NCI-H128 (cell line): ENCODE data around the gene CACNG4.
A peak's percentile ranks its signal among the peaks of the same experiment; 100 is the strongest.

Source experiments
- DNase-seq: peaks from one replicate; lab custom pipeline; 2025; ENCODE audit not compliant: unreplicated experiment; lab: John Stamatoyannopoulos, UW

The CACNG4 gene

GRCh38 chr17:67055811-67056745, 91.6 kb downstream of the CACNG4 start:
- no peak for DNase-seq

GRCh38 chr17:67056746-67057490, 92.4 kb downstream of the CACNG4 start:
- DNase-seq: no peak

GRCh38 chr17:67058036-67058435, 93.5 kb downstream of the CACNG4 start:
- no peak for DNase-seq

DNA sequence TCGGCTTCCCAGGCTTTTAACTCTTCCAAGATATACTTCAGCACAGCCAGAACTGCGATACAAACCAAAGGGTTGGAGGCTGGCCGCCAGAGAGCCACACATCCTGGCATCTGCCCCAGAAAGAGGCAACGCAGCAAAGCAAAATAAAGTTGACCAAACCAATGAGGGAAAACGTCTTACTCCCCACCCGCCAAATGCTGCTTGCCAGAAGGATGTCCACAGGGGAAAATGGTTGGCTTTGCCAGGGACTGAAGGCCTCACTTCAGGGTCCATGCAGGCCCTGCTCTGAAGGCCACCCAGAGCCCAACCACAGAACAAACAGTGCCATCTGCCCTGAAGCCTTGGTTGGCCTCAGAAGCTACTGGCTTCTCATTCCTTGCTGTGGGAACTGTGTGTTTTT, 94.9 kb downstream of the CACNG4 start:
- no peak for DNase-seq

DNA sequence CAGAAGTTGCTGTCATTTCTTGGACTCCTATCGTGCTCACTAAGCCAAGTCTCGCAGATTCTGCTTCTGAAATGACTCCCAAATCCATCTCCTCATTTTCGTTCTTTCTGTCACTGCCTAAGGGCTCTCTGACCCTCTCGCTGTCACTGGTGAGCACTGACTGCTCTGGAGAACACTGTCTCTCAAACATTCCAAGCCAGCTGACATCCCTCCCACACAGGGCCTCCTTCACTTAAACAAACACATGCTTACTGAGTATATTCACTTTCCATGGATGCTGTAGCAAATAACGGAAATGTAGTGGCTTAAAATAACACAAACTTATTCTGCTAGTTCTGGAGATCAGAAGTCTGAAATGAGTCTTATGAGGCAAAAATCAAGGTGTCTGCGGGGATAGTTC, 98.6 kb downstream of the CACNG4 start:
- no peak for DNase-seq

DNA sequence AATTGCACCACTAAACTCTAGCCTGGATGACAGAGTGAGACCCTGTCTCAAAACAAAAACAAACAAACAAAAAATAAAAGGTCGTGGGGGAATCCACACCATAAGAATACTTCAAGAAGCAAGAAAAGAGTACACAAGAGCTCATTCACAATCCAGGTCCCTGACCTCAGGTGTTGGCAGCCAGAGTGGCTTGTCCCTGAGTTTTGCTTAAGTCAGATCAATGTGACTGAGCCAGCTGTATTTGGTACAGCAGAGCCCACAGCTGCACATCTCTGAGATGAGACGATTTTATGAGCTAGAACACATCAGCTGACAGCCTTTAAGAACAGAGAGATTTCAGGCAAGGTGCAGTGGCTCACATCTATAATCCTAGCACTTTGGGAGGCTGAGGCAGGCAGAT, 102.2 kb downstream of the CACNG4 start:
- DNase-seq: no peak

DNA sequence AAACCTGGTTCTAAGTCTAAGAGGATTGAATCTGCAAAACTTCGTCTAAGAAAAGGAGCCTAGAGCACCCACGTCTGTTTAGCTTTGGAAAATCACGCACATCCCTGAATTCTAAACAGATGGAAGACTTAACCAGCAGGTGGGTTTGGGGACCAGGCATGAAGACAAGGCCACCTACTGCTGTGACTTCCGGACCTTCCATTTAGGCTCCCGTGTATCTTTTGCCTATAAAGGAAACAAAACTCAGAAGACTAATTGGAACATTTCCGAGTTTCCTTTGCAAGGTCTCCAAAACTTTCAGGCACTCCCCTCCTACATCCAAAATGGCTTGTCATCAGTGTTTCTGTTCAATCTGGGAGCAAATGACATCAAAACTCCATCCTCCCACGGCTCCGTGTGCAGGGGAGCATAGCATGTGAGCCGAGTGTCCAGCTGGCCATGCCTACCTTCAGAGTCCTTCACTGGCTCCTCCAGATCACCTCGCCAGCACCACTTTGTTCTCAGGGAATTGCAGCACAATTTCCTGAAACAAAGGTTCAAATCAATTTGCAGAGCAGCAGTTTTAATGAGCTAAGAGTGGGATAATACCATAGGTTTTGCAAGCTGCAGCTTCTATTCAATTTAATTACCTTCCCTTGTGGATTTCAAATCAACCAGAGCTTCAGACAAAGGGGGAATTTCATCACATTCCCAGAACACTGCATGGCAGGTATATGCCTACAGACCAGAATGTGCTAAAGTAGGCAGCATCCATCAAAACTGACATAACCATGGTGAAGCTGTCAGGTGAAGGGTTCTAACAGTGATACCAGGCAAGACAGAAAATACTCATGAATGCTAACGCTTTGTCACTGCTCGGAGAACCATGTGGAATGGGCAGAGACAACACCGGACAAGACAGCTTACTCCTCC, 103.3 kb downstream of the CACNG4 start:
- no peak for DNase-seq

DNA sequence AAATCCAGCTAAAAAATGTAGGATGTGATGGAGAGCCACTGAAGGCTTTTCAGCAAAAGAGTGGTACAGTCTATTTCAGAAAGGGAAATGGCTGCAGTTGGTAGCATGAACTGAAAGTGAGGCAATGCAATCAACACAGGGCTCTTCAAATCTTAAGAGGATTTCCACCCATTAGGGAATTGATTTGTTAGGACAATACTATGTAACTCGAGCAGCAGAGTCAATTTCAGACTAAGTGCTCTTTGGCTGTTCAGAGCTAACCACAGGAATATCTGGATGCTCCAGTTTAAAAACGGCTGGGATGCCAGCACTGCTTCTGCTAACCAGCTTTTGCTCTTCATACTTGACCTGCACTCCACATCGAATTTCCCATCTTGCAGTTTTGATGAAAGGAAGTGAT, 104.5 kb downstream of the CACNG4 start:
- peak; percentile 68 for DNase-seq

DNA sequence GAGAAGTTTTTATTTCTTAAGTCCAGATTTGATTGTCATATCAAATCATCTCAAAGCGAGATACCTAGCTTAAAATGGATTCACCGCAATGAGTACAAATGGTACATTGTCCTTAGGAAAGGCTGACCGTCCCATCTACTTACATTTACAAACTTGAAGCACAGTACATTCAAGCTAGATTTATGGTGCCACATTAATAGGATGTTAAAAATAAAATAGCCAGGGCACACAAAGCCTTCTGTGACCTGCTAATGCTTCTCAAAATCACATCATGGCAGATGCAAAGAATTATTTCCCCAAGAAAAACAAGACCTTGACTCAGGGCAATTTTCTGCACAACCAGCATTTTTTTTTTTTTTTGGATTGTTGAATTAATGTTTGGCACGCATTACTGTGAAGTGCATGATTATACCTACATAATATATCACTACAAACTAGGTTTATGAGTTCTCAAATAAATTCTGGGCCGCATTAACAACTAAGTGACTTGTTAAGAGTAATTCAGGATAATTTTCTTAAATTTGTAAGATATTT, 105.2 kb downstream of the CACNG4 start:
- no peak for DNase-seq

GRCh38 chr17:67071595-67071994, 107.1 kb downstream of the CACNG4 start:
- no peak for DNase-seq

DNA sequence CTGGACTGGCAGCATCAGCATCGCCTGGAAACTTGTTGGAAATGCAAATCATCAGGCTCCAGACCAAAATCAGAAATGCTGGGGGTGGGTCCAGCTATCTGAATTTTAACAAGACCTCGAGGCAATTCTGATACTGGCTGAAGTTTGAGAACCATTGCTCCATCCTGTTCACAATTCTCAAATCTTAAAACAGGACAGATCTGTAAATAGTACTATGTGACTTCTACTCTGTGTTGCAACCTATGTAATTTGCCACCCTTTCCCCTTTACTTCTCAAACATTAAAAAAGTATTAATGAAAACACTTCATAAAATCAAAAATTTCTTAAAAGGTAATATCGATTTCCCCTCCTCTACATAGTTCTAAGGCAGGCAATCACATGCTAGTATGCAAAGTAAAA, 108.4 kb downstream of the CACNG4 start:
- no peak for DNase-seq

- no peak for DNase-seq
Observed at GRCh38 chr17:67074781-67075180, 110.3 kb downstream of the CACNG4 start.

DNA sequence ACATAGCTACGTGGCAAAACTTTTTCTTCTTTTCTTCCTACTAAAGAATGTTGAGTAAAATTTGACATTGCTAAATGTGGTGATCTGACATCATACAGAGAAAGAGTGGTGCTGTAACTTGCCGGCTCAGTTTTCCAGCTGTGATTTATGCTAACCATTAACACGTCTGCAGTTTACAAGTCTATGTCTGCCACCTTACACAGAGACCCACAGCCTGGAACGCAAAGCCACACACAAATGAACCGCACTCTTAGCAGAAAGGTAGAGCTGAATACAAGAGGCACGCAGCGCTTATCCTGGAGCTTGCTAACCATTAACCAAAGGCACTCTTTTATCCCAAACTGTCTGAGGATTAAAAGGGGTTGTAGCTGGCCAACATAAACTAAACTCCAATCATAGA, 111.8 kb downstream of the CACNG4 start:
- DNase-seq: no peak

- no peak for DNase-seq
Observed at GRCh38 chr17:67078292-67078691, 113.8 kb downstream of the CACNG4 start.

DNA sequence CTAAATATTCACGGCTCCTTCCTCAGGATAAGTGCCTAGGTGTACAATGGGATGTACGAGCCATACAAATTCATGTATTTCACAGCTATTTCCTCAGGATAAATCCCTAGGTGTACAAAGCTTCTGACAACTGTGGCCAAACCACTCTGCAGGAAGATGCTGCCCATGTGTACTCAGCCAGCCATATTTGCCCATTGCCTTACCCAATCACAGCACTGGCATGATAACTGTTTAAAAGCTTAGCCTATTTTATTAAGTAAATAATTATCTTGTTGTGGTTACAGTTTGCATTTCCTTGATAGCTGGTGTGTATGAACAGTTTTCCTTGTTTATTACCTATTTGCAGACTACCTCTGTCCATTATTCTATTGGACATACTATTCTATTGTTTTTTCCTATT, 115.0 kb downstream of the CACNG4 start:
- DNase-seq: no peak

DNA sequence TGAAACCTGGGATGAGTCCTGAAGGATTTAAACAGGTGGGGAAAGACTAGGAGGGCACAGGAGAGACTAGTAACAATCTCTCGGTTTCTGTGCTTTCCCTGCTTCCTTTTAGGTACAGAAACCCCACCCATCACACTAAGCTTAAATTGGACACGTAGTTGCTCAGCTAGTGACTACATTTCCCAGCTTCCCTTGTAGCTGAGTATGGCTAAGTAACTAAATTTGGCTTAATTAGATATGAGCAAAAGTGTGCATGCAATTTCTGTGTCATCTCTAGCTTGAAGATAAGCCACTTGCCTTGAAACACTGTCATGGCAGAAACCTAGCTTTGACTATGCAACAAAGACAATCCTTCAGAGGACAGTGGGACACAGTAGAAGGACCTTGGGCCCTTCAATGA, 116.3 kb downstream of the CACNG4 start:
- DNase-seq: no peak

DNA sequence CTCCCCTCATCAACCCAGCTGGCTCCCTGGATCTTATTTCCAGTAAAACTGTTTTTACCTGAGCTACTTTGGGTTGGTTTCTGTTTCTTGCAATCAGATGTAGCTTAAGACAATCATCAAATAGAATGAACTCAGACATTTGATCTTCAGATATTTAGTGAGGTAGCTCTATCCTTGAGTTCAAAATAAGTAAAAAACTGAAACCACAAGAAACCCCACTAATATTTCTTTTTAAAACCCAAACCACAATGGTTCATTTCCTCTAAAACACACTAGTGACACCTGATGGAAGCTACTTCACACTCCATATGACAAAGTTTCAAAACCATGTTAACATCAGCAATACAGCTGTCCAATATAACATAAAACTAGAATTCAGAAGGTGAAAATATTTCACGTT, 117.6 kb downstream of the CACNG4 start:
- no peak for DNase-seq
